Activated T-helper 2 cell treated with anti-CD3 and anti-CD28 coated beads, Interferon-gamma antibody, Interleukin-2, Interleukin-4, amounts not matched to agents 10 μg/mL and 5 μg/mL and 100 μg/mL, durations not matched to agents 14 hours and 24 hours and 36 hours (primary cell): ENCODE measurements around the gene SLC1A2. TPM values are rescaled to one million over a fixed set of nuclear protein-coding genes. Genes with fewer than 3 reads are reported as not detected.

Source experiments
- DNase-seq: peaks from one replicate; pipeline ENCODE4 v3.0.0; 2021; ENCODE audit warnings: low spot score
- H3K27ac Mint-ChIP-seq: one replicate; pipeline ENCODE4 v1.8.0; 2021; ENCODE audit warnings: mixed read lengths
- H3K27me3 Mint-ChIP-seq: one replicate; pipeline ENCODE4 v1.8.0; 2021; ENCODE audit warnings: low read depth, mixed read lengths
- H3K36me3 Mint-ChIP-seq: one replicate; pipeline ENCODE4 v1.8.0; 2021; ENCODE audit warnings: low read depth, mixed read lengths
- H3K4me1 Mint-ChIP-seq: one replicate; pipeline ENCODE4 v1.8.0; 2021; ENCODE audit warnings: low read depth, mixed read lengths
- H3K4me3 Mint-ChIP-seq: one replicate; pipeline ENCODE4 v1.8.0; 2021; ENCODE audit warnings: low read depth, mild to moderate bottlenecking, moderate library complexity, mixed read lengths
- H3K9me3 Mint-ChIP-seq: one replicate; pipeline ENCODE4 v1.8.0; 2021; ENCODE audit warnings: mixed read lengths
- intact Hi-C: fragments of 100-400 bp; cut with micrococcal nuclease; formaldehyde crosslinking; loops from one replicate; pipeline ENCODE4 v1.15.1; 2023
- total RNA-seq: library from RNA; stranded (reverse); gene quantifications from 2 replicates; pipeline ENCODE4 v1.2.3, GENCODE V29; 2022

The SLC1A2 gene
- not detected in 2 replicates for total RNA-seq

DNA sequence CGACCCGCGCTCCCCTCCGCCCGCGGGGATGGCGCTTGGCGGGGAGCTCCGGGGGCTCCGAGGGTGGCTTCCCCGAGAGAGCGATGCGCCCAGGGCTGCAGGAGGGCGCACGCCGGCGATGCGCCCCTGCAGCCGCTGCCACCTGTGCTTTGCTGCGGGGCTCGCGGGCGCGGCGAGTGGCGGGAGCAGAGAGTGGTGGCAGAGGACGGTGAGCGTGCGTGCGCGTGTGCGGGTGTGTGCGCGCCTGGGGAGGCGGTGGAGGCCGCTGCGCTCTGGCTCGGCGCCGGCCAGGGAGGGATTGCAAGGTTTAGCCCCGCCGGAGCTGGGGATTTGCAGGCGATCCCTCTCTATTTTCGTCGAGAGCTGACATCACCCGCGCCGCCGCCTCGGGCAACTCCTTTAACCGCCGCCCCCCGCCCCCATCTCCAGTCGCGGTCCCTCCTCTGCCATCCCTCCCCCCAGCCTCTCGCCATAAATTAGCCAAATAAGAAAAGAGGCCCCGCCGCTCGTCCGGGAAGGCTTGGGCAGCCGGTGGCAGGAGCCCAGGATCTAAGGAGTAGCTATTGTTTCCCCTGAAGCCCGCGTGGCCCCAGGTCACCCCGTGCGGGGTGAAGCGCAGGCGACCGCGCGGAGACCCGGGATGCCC is at the start of gene SLC1A2:
Gene SLC1A2, minus strand, starts transcription at position 375 of the 646 bp plus-strand sequence. CDS start 592 bp downstream, outside the sequence.
- DNase-seq, result no peak
- no peaks in the 10 kb centered on the region for H3K9me3 Mint-ChIP-seq
- H3K27me3 Mint-ChIP-seq, result peaks cover 82% of the 10 kb centered on the region
- H3K4me3 Mint-ChIP-seq, result peak within 1 kb of the TSS; percentile 28
- intact Hi-C loops, result no loop called here
- H3K4me1 Mint-ChIP-seq, result peaks cover 4% of the 10 kb centered on the region
- H3K36me3 Mint-ChIP-seq, result no peaks in the 10 kb centered on the region
- H3K27ac Mint-ChIP-seq, result no peak within 1 kb of the TSS

DNA sequence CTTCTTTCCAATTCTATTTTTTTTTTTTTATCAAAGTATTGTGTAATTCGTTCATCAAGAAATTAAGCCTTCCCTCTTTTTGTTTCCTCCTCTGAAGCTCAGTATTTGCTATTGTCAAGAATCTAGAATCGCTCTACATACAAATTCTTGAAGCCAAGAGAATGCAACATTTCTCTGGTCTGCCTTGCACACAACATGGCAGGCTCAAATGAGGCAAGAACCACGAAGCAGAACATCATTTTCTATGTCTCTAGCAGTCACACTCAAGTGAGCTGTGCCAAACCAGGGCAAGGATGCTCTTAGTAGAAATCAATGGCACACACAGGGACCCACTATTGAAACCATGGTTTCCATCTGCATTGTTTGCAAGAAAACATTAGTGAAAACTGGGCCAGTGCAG is 46.7 kb upstream of the SLC1A2 start:
- H3K36me3 Mint-ChIP-seq, result no peaks in the 10 kb centered on the region
- H3K9me3 Mint-ChIP-seq, result no peaks in the 10 kb centered on the region
- peaks cover 22% of the 10 kb centered on the region for H3K27me3 Mint-ChIP-seq
- no peak overlapping the region for H3K4me3 Mint-ChIP-seq
- no peaks in the 10 kb centered on the region for H3K4me1 Mint-ChIP-seq
- DNase-seq, result no peak
- no peak overlapping the region for H3K27ac Mint-ChIP-seq
- intact Hi-C loops, result no loop called here

DNA sequence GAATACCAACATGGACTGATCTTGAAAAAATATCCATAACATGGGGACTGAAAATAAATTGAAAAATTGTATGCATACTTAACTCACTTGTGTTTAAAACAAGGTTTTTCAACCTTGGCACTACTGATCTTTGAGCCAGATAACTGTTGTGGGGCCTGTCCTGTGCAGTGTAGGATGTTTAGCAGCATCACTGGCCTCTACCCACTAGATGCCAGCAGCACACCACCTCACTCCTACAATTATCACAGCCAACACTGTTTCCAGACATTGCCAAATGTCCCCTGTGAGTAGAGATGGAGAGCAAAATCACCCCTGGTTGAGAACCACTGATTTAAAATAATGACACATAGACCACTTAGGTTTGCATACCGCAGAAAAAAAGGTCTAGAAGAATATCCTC is 45.0 kb upstream of the SLC1A2 start:
- Mint-ChIP-seq H3K4me3 (no peak overlapping the region), H3K36me3 (no peaks in the 10 kb centered on the region), H3K9me3 (no peaks in the 10 kb centered on the region), H3K4me1 (no peaks in the 10 kb centered on the region), H3K27me3 (peaks cover 19% of the 10 kb centered on the region), H3K27ac (no peak overlapping the region)
- intact Hi-C loops, result no loop called here
- no peak for DNase-seq

DNA sequence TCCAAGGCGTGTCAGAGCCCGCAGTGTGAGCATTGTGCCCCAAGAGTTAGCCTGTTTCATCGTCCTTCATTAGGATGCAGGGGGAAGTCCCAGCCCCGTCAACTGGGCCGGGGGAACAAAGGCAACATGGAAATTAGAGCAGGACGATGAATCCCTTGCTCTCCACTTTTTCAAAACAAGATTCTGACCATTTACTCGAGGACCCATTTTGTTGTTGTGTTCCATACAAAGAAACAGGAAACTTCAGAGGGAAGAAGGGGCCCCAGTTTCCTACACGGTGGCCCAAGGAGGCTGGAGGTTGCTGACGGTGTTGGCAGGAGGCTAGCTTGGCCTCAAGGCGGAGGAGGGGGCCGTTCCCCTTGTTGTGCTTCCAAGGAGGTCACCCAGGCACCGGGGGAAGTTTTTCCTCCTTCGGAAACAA is 44.0 kb upstream of the SLC1A2 start:
- intact Hi-C loops, result no loop called here
- Mint-ChIP-seq H3K27me3 (peaks cover 16% of the 10 kb centered on the region), H3K4me1 (no peaks in the 10 kb centered on the region), H3K27ac (no peak overlapping the region), H3K9me3 (no peaks in the 10 kb centered on the region), H3K4me3 (no peak overlapping the region), H3K36me3 (no peaks in the 10 kb centered on the region)
- no peak for DNase-seq

DNA sequence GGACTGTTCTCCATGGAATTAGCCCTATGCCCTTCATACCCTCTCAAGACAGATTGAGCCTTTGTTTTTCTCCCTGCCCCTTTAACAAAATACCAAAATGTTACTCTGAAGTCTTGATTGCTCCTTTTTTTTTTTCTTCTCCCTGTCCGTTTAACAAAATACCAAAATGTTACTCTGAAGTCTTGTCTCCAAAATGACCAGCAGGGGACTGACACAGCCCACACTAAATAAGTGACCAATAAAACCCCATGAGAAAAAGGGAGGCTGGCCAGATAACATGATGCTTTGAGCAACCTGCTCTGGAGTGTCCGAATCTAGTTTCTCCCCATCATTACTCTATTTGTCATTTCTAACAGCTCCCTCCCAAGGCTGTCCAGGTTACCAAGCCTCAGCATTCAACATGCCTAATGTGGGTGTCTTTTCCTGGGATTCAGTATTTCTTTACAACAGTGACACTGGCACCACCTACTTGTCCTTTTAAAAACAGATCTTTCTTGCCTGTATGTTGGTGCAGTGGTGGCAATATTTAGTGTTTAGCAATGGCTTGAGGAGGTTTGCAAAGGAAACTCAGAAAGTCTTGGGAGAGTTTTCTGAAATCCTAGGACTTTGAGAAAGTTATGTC is 42.7 kb upstream of the SLC1A2 start:
- Mint-ChIP-seq H3K9me3 (no peaks in the 10 kb centered on the region), H3K27ac (no peak overlapping the region)

DNA sequence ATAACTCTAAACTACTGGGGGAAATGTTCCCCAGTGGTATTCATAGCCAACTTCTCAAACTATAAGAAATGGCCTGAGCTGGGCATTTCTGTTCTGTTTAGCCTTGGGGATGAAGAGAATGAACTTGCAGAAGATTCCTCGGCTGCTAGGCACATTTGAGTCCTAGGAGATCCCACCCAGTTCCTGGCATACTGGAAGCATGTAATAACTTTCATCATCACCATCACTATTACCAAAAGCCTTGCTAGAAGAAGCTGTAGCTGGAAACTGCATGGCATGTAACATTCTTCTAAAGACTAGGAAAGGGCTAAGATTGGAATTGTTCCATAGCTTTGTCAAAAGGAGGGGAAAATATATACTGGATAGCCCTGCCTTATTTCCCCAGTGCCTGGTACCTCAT is 40.1 kb upstream of the SLC1A2 start:
- H3K4me1 Mint-ChIP-seq, result no peaks in the 10 kb centered on the region

More for the DNA sequence above, 42.7 kb upstream of the SLC1A2 start:
- intact Hi-C loops, result no loop called here
- Mint-ChIP-seq H3K4me3 (no peak overlapping the region), H3K4me1 (no peaks in the 10 kb centered on the region), H3K27me3 (peaks cover 7% of the 10 kb centered on the region), H3K36me3 (no peaks in the 10 kb centered on the region)
- DNase-seq, result no peak

DNA sequence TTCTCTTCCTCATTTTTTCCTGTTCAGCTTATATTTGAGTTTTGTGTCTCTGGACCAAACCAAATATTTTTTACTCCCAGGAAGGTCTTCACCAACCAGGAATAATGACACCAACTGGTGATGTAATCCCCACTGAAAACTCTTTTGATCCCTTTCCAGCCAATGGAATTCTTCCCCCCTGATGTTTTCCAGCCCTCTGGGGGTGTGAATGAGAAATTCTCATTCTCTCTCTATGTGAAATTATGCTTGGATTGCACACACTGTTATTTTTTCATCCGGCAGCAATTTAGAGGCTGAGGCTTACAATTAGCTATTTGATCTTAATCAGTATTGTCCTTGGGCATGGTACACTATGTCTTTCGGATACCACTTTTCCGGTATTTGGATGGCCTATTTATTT is 39.5 kb upstream of the SLC1A2 start:
- Mint-ChIP-seq H3K9me3 (no peaks in the 10 kb centered on the region), H3K36me3 (no peaks in the 10 kb centered on the region), H3K4me3 (no peak overlapping the region), H3K27me3 (peaks cover 10% of the 10 kb centered on the region), H3K27ac (no peak overlapping the region), H3K4me1 (no peaks in the 10 kb centered on the region)
- intact Hi-C loops, result no loop called here
- no peak for DNase-seq

More for the DNA sequence above, 40.1 kb upstream of the SLC1A2 start:
- no peaks in the 10 kb centered on the region for H3K36me3 Mint-ChIP-seq
- DNase-seq, result no peak
- H3K9me3 Mint-ChIP-seq, result no peaks in the 10 kb centered on the region
- H3K27me3 Mint-ChIP-seq, result peaks cover 10% of the 10 kb centered on the region
- intact Hi-C loops, result no loop called here
- H3K4me3 Mint-ChIP-seq, result no peak overlapping the region
- H3K27ac Mint-ChIP-seq, result no peak overlapping the region

DNA sequence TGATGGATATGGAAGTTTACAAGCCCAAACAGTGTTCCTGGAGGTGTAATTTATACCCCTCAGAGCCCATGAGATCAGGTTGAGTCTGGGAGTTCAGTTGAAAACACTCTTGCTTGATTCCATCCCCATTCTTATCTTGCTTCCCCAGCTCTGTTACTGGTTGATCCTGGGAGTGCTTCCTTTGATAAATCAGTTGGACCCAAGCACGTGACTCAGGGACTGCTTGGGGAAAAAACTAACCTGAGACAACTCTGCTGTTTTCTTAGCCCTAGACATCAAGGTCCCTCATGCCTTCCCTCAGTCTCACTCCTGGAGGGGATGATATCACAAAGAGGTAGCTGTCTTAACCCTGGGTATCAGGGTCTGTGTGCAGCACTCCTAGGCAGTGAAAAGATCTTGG is 35.0 kb upstream of the SLC1A2 start:
- Mint-ChIP-seq H3K27ac (no peak overlapping the region), H3K9me3 (no peaks in the 10 kb centered on the region), H3K27me3 (peaks cover 17% of the 10 kb centered on the region), H3K4me3 (no peak overlapping the region), H3K36me3 (no peaks in the 10 kb centered on the region), H3K4me1 (no peaks in the 10 kb centered on the region)
- intact Hi-C loops, result no loop called here
- no peak for DNase-seq

DNA sequence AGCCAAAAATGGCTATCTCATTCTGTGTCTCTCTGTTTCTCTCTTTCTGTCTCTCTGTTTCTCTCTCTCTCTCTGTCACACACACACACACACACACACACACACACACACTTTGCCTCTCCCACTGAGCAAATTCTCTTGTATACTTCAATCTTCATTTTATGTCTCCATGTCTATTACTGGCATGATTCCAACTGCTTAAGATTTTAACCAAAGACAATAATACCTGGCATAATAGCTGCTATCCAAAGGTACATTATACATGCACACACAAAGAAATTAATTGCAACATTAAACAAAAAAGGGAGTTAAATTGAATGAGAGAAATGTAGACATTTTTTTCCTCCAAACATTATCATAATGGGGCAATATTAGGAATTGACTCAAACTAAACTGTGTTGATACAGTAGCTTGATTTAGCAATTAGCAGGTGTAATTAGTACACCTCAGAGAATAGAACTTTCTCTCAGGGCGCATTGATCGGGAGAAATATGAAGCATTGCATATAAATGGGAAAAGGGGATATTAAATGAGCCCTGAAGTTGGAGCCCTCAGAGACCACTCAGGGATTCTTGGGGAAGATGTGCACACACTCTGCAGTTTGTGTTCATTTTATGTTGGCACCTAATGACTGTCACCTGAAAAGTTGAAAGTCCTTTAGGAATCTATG is 17.4 kb upstream of the SLC1A2 start:
- peaks cover 34% of the 10 kb centered on the region for H3K27me3 Mint-ChIP-seq
- H3K27ac Mint-ChIP-seq, result no peak overlapping the region
- no peak overlapping the region for H3K4me3 Mint-ChIP-seq
- DNase-seq, result no peak
- intact Hi-C loops, result no loop called here
- H3K36me3 Mint-ChIP-seq, result no peaks in the 10 kb centered on the region
- no peaks in the 10 kb centered on the region for H3K9me3 Mint-ChIP-seq
- no peaks in the 10 kb centered on the region for H3K4me1 Mint-ChIP-seq

DNA sequence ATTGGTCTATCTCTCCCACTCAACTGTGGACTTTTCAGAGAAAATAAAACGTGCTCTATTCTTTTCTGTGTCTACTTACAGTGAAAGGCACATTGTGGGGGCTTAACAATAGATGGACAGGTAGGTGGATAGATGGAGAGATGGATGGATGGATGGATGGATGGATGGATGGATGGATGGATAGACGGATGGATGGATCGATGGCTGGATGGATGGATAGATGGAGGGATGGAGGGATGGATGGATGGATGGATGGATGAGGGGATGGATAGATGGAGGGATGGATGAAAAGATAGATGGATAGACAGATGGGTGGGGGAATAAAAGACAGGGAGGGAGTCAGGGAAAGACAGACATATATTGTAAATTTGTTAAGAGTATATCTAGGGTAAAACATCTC is 14.2 kb upstream of the SLC1A2 start:
- Mint-ChIP-seq H3K27ac (no peak overlapping the region), H3K27me3 (peaks cover 19% of the 10 kb centered on the region), H3K9me3 (no peaks in the 10 kb centered on the region), H3K36me3 (no peaks in the 10 kb centered on the region), H3K4me3 (no peak overlapping the region), H3K4me1 (no peaks in the 10 kb centered on the region)
- intact Hi-C loops, result no loop called here
- DNase-seq, result no peak

DNA sequence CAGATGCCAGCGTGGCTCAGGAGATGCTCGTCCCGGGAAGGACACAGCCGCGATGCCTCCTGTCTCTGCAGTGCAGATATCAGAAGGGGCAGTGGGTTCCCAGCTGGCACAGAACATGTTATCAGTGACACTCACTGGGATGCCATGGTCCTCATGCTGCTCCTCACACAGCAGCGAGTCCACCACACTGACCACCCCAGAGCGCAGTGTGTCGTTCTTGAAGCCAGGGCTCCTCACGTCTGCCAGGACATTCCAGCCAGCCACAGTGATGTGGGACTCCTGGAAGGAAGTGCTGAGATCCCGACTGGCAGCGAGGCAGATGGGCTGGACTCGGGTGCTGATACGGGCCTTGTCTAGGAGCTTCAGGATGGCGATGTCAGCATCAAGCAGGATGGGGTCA is 13.1 kb upstream of the SLC1A2 start:
- DNase-seq, result no peak
- Mint-ChIP-seq H3K4me1 (no peaks in the 10 kb centered on the region), H3K36me3 (no peaks in the 10 kb centered on the region), H3K27me3 (peaks cover 17% of the 10 kb centered on the region), H3K27ac (no peak overlapping the region), H3K4me3 (no peak overlapping the region), H3K9me3 (no peaks in the 10 kb centered on the region)
- intact Hi-C loops, result no loop called here

DNA sequence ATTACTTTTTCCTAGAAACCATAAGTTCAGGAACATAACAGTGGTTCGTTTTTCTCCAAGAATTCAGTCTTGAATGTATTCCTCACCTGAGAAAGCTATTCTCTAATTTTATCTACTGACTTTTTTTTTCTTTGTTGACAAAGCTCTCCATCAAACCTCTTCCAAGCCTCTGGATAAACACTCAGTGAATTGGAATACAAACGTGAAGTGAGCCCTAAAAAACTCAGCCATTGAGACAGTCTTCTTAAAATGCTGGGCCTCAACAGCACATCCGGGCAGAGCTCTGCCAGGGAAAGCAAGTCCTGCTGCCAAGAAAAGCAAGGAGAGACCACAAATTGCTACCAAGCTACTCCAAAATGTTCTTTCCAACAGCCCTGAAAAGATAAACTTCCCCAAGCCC is 7.7 kb upstream of the SLC1A2 start:
- Mint-ChIP-seq H3K4me1 (no peaks in the 10 kb centered on the region), H3K4me3 (no peak overlapping the region), H3K27me3 (peaks cover 46% of the 10 kb centered on the region), H3K9me3 (no peaks in the 10 kb centered on the region), H3K27ac (no peak overlapping the region), H3K36me3 (no peaks in the 10 kb centered on the region)
- DNase-seq, result no peak
- intact Hi-C loops, result no loop called here

DNA sequence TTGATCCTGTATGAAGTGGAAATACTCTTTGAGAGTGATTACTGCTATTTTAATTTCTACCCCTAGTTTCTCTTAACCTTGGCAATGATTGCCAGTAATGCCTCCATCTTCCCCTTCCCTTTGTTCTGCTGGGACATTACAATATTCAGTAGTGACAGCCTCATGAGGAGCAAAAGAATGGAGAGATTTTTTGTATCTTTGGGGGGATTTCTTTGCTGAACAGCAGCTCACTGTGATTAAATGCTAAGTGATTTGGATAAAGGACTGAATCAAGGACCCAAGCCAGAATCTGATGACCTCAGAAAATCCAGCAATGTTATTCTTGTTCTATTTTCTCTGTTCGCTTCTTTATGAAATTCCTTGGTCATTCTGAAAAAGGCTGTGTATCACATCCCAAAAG is 7.0 kb upstream of the SLC1A2 start:
- Mint-ChIP-seq H3K36me3 (no peaks in the 10 kb centered on the region), H3K27ac (no peak overlapping the region), H3K4me3 (no peak overlapping the region), H3K4me1 (no peaks in the 10 kb centered on the region), H3K9me3 (no peaks in the 10 kb centered on the region), H3K27me3 (peaks cover 53% of the 10 kb centered on the region)
- no peak for DNase-seq
- intact Hi-C loops, result no loop called here
